Natural killer cell (primary cell): ENCODE data around the gene IL1RN. TPM values are rescaled to one million over a fixed set of nuclear protein-coding genes. Genes with fewer than 3 reads are reported as not detected.

Experiments
- ATAC-seq, 3 donors: fragments of 150-1000 bp in 2 of 3; fragments of 200-7000 bp in 1 of 3; cut with Tn5 transposase; 1 replicate in 1 of 3; 2 replicates in 2 of 3; pipeline ENCODE4 v1.10.0; 2021; ENCODE audit warnings: mild to moderate bottlenecking in 2 of 3, moderate library complexity in 2 of 3
- DNase-seq, 2 donors: peaks; one replicate each; pipeline versions ENCODE4 v3.0.0 to v3.0.0-alpha.2; 2013 to 2021; ENCODE audit warnings: mixed read lengths in 1 of 2
- H3K27ac ChIP-seq: one replicate; pipeline ENCODE4 v1.5.1; 2013; ENCODE audit warnings: mild to moderate bottlenecking, low read length
- H3K27me3 ChIP-seq: one replicate; pipeline ENCODE4 v1.6.1; 2013; ENCODE audit warnings: low read length; ENCODE audit not compliant: control insufficient read depth, insufficient read depth
- H3K36me3 ChIP-seq: one replicate; pipeline ENCODE4 v1.6.1; 2013; ENCODE audit warnings: low read length; ENCODE audit not compliant: control insufficient read depth, insufficient read depth
- H3K4me1 ChIP-seq: one replicate; pipeline ENCODE4 v1.6.1; 2013; ENCODE audit warnings: low read length; ENCODE audit not compliant: control insufficient read depth, insufficient read depth
- H3K4me3 ChIP-seq: one replicate; pipeline ENCODE4 v1.5.1; 2013; ENCODE audit warnings: low read length
- H3K9me3 ChIP-seq: one replicate; pipeline ENCODE4 v1.6.1; 2013; ENCODE audit warnings: low read length; ENCODE audit not compliant: control insufficient read depth, insufficient read depth
- H3K27ac Mint-ChIP-seq, 2 donors: one replicate each; pipeline ENCODE4 v1.8.0; 2022; ENCODE audit warnings: mild to moderate bottlenecking in 2 of 2, mixed read lengths in 2 of 2, moderate library complexity in 1 of 2
- H3K27me3 Mint-ChIP-seq, 2 donors: one replicate each; pipeline ENCODE4 v1.8.0; 2022; ENCODE audit warnings: low read depth in 2 of 2, mixed read lengths in 2 of 2
- H3K36me3 Mint-ChIP-seq: one replicate; pipeline ENCODE4 v1.8.0; 2022; ENCODE audit warnings: mixed read lengths
- H3K4me1 Mint-ChIP-seq, 2 donors: one replicate each; pipeline ENCODE4 v1.8.0; 2022; ENCODE audit warnings: mixed read lengths in 2 of 2
- H3K4me3 Mint-ChIP-seq: one replicate; pipeline ENCODE4 v1.8.0; 2022; ENCODE audit warnings: mild to moderate bottlenecking, moderate library complexity, mixed read lengths
- H3K9me3 Mint-ChIP-seq, 2 donors: one replicate each; pipeline ENCODE4 v1.8.0; 2022; ENCODE audit warnings: mixed read lengths in 2 of 2
- CTCF ChIP-seq: fragments of 200-600 bp; IDR thresholded peaks from one replicate; pipeline ENCODE4 v1.8.0; 2022; ENCODE audit warnings: antibody characterized with exemption
- WGBS: methylation state at CpG from one replicate; pipeline ENCODE4 v1.1.7; 2013; ENCODE audit warnings: missing lambda C conversion rate; ENCODE audit not compliant: insufficient coverage; 5-methylcytosine and 5-hydroxymethylcytosine counted together
- intact Hi-C: fragments of 100-400 bp; cut with micrococcal nuclease; formaldehyde crosslinking; loops from one replicate; pipeline ENCODE4 v1.14.2; 2022
- total RNA-seq, 4 donors: library from RNA; stranded (reverse); fragments of 120-200 nt in 1 of 4; gene quantifications; one replicate each; pipeline versions ENCODE4 v1.2.3 to v1.2.4, GENCODE V29; 2013 to 2022

The IL1RN gene
- total RNA-seq, 3 donors from 2014 or later (not counting 1 experiment from before 2014, with no cell fraction given): 0.52 to 36.6 (median 0.91) TPM

GRCh38 chr2:113160962-113161361 is 33.6 kb downstream of the IL1RN start:
- H3K27ac ChIP-seq: no peak overlapping the region
- no peaks in the 10 kb centered on the region for H3K9me3 ChIP-seq
- no peaks in the 10 kb centered on the region for H3K27me3 ChIP-seq
- 96% methylated on average over 5 of the region's 5 CpGs for WGBS
- Mint-ChIP-seq H3K4me1 (peaks cover 15 to 26% of the 10 kb centered on the region in 2 donors), H3K4me3 (no peak overlapping the region), H3K27me3 (no peaks in the 10 kb centered on the region), H3K9me3 (no peaks in the 10 kb centered on the region), H3K27ac (no peak overlapping the region), H3K36me3 (no peaks in the 10 kb centered on the region)
- DNase-seq: no peak
- ATAC-seq: no peak
- intact Hi-C loops: no loop called here
- H3K4me1 ChIP-seq: peaks cover 11% of the 10 kb centered on the region
- H3K36me3 ChIP-seq: no peaks in the 10 kb centered on the region
- no peak overlapping the region for H3K4me3 ChIP-seq
- TF ChIP-seq CTCF: no peak

GRCh38 chr2:113162173-113162572 is 34.8 kb downstream of the IL1RN start:
- Mint-ChIP-seq H3K27ac (no peak overlapping the region), H3K4me1 (peaks cover 14 to 26% of the 10 kb centered on the region in 2 donors), H3K36me3 (no peaks in the 10 kb centered on the region), H3K4me3 (no peak overlapping the region), H3K9me3 (no peaks in the 10 kb centered on the region), H3K27me3 (no peaks in the 10 kb centered on the region)
- intact Hi-C loops: no loop called here
- Histone ChIP-seq H3K4me3 (no peak overlapping the region), H3K4me1 (peaks cover 8% of the 10 kb centered on the region), H3K9me3 (no peaks in the 10 kb centered on the region), H3K27ac (no peak overlapping the region), H3K27me3 (no peaks in the 10 kb centered on the region), H3K36me3 (no peaks in the 10 kb centered on the region)
- TF ChIP-seq CTCF: no peak
- 94% methylated on average over 8 of the region's 10 CpGs for WGBS
- no peak for DNase-seq
- ATAC-seq: no peak

GRCh38 chr2:113162869-113163268 is 35.5 kb downstream of the IL1RN start:
- ATAC-seq: no peak
- Histone ChIP-seq H3K27ac (no peak overlapping the region), H3K9me3 (no peaks in the 10 kb centered on the region), H3K4me3 (no peak overlapping the region), H3K27me3 (no peaks in the 10 kb centered on the region), H3K4me1 (peaks cover 11% of the 10 kb centered on the region), H3K36me3 (no peaks in the 10 kb centered on the region)
- H3K4me3 Mint-ChIP-seq: no peak overlapping the region
- TF ChIP-seq CTCF: no peak
- H3K27ac Mint-ChIP-seq: no peak overlapping the region
- DNase-seq: no peak
- no peaks in the 10 kb centered on the region for H3K36me3 Mint-ChIP-seq
- no peaks in the 10 kb centered on the region for H3K9me3 Mint-ChIP-seq
- peaks cover 14 to 22% of the 10 kb centered on the region in 2 donors for H3K4me1 Mint-ChIP-seq
- intact Hi-C loops: no loop called here
- H3K27me3 Mint-ChIP-seq: no peaks in the 10 kb centered on the region

- WGBS: 91% methylated on average over 11 of the region's 11 CpGs
- no peaks in the 10 kb centered on the region for H3K27me3 Mint-ChIP-seq
- peaks cover 21 to 29% of the 10 kb centered on the region in 2 donors for H3K4me1 Mint-ChIP-seq
- H3K9me3 ChIP-seq: no peaks in the 10 kb centered on the region
- H3K4me1 ChIP-seq: peaks cover 21% of the 10 kb centered on the region
- no peak for DNase-seq
- H3K36me3 Mint-ChIP-seq: no peaks in the 10 kb centered on the region
- H3K27ac Mint-ChIP-seq: peak overlapping the region in 1 of 2 donors; percentile 6
- no peak for ATAC-seq
- H3K9me3 Mint-ChIP-seq: no peaks in the 10 kb centered on the region
- intact Hi-C loops: no loop called here
- H3K36me3 ChIP-seq: no peaks in the 10 kb centered on the region
- H3K4me3 ChIP-seq: no peak overlapping the region
- TF ChIP-seq CTCF: no peak
- no peaks in the 10 kb centered on the region for H3K27me3 ChIP-seq
- no peak overlapping the region for H3K27ac ChIP-seq
- no peak overlapping the region for H3K4me3 Mint-ChIP-seq
Measured at GRCh38 chr2:113164215-113164929, 37.0 kb downstream of the IL1RN start.
